Ovary (tissue), 9 donors: ENCODE measurements around the gene C3orf20. TPM values are rescaled to one million over a fixed set of nuclear protein-coding genes. Genes with fewer than 3 reads are reported as not detected.

Experiments
- DNase-seq, 5 donors: peaks; one replicate each; pipeline ENCODE4 v3.0.0-alpha.2; 2019 to 2020
- H3K27ac ChIP-seq, 2 donors: fragments of 200-600 bp; one replicate each; pipeline versions ENCODE4 v1.5.1 to v1.8.0; 2019 to 2022
- H3K27me3 ChIP-seq: fragments of 200-600 bp; one replicate; pipeline ENCODE4 v1.8.0; 2022
- H3K36me3 ChIP-seq: fragments of 200-600 bp; sonication (generic); one replicate; pipeline ENCODE4 v1.5.1; 2019
- H3K4me1 ChIP-seq: one replicate; pipeline ENCODE4 v1.8.1; 2013; ENCODE audit warnings: mild to moderate bottlenecking, moderate library complexity; ENCODE audit not compliant: insufficient read depth
- H3K4me3 ChIP-seq: fragments of 200-600 bp; sonication (generic); one replicate; pipeline ENCODE4 v1.5.1; 2017
- H3K9me3 ChIP-seq, 2 donors: fragments of 200-600 bp in 1 of 2; sonication (generic) in 1 of 2; one replicate each; pipeline versions ENCODE4 v1.5.1 to v1.8.1; 2013 to 2019; ENCODE audit warnings: mild to moderate bottlenecking in 1 of 2, moderate library complexity in 1 of 2
- EP300 ChIP-seq: sonication (generic); formaldehyde crosslinking; IDR thresholded peaks from one replicate; pipeline ENCODE4 v1.6.1; 2017; ENCODE audit warnings: antibody characterized with exemption
- POLR2A ChIP-seq: fragments of 450-650 bp; IDR thresholded peaks from one replicate; pipeline ENCODE4 v1.6.1; 2017; ENCODE audit warnings: antibody characterized with exemption, mild to moderate bottlenecking, moderate library complexity
- WGBS, 3 donors: extraction: QIAGEN DNeasy Blood & Tissue Kit in 1 of 3; methylation state at CpG; one replicate each; pipeline versions ENCODE4 v1.1.5 to v1.1.7; 2013 to 2017; 5-methylcytosine and 5-hydroxymethylcytosine counted together
- intact Hi-C, 4 donors: fragments of 100-400 bp; cut with DNase I; formaldehyde crosslinking; loops; one replicate each; pipeline versions ENCODE4 v1.11.0 to v1.15.1; 2022 to 2023
- polyA plus RNA-seq, 2 donors: library from polyadenylated mRNA; stranded (reverse); fragments of 200-250 nt in 1 of 2; fragments of 350-450 nt in 1 of 2; fragmentation: Illumina TruSeq in 1 of 2; extraction: RNeasy Lipid Tissue Mini Kit (QIAGEN cat#74804) in 1 of 2; gene quantifications; one replicate each; pipeline ENCODE4 v1.2.3, GENCODE V29; 2013 to 2014
- total RNA-seq, 7 donors: library from RNA; depleted of rRNA in 2 of 7; stranded (reverse); fragments of >200 nt in 2 of 7; fragmentation: NEBNext Ultra II Directional in 3 of 7; extraction: Animal tissue kit (Norgen Biotek cat#: 25700) in 3 of 7; gene quantifications; one replicate each; pipeline versions ENCODE4 v1.1.0 to v1.2.4, GENCODE V29; 2016 to 2023
- TF ChIP-seq, protein P1 (sequence below), 3 donors: fragments of 450-650 bp in 2 of 3; fragments of 200-600 bp in 1 of 3; IDR thresholded peaks; one replicate each; pipeline versions ENCODE4 v1.5.1 to v1.8.0; 2016 to 2022; ENCODE audit warnings: antibody characterized with exemption in 3 of 3, mild to moderate bottlenecking in 1 of 3
- donor health status: DM: no; HTN: no; CAD: no; lungs with moderate emphysema.
- donor health status: DM: no; HTN: no; CAD: no.
- donor health status: Bipolar disorder and iron deficiency.
- donor health status: DM: yes; HTN: yes; CAD: no.
- donor health status: DM: no; HTN: no; CAD: no.
- donor health status: DM: yes; HTN: yes; CAD: no.

C3orf20 gene
- total and polyA plus RNA-seq, 9 donors, result 0.08 to 0.17 (median 0.11) TPM; not detected in 3

DNA sequence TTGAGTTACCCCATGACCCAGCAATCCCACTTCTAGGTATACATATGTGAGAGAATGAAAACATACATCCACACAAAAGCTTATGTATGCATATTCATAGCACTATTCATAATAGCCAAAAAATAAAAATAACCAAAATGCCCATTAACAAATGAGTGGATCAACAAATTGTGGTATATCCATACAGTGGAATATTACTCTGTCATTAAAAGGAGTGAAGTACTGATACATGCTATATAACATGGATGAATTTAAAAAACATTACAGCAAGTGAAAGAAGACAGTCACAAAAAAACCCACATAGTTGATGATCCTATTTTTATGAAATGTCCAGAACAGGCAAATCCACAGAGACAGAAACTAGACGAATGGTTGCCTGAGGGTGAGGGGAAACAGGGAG is 5.2 kb downstream of the C3orf20 start:
- Histone ChIP-seq H3K27ac (no peak overlapping the region), H3K27me3 (no peaks in the 10 kb centered on the region), H3K9me3 (no peaks in the 10 kb centered on the region), H3K36me3 (no peaks in the 10 kb centered on the region), H3K4me3 (no peak overlapping the region), H3K4me1 (no peaks in the 10 kb centered on the region)
- WGBS, 3 donors, result 84 to 91% (median 89%) methylated on average over 1 of the region's 1 CpG
- no peak for DNase-seq
- intact Hi-C loops, result no loop called here
- TF ChIP-seq POLR2A (no peak), EP300 (no peak)
- TF ChIP-seq, protein P1, sequence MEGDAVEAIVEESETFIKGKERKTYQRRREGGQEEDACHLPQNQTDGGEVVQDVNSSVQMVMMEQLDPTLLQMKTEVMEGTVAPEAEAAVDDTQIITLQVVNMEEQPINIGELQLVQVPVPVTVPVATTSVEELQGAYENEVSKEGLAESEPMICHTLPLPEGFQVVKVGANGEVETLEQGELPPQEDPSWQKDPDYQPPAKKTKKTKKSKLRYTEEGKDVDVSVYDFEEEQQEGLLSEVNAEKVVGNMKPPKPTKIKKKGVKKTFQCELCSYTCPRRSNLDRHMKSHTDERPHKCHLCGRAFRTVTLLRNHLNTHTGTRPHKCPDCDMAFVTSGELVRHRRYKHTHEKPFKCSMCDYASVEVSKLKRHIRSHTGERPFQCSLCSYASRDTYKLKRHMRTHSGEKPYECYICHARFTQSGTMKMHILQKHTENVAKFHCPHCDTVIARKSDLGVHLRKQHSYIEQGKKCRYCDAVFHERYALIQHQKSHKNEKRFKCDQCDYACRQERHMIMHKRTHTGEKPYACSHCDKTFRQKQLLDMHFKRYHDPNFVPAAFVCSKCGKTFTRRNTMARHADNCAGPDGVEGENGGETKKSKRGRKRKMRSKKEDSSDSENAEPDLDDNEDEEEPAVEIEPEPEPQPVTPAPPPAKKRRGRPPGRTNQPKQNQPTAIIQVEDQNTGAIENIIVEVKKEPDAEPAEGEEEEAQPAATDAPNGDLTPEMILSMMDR (IDR thresholded peaks at IDR 0.05), result no peak

DNA sequence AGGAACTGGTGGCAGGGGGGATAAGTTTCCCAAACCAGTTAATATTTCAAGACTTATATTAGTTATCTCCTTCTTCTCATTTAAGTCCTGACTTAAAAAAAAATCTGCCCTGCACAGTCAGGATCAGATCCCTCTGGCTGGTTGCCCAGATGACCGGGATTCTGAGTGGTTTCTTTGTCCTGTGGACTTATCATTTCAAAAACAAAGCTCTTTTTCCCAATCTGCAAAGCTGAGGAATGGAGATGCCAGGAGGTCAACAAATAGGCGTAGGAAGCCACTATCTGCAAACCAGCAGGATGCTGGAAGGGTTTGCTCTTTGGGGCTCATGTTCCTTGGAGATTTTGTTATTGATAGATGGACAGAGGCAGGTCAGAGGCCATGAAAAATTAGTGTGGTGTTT is 5.8 kb downstream of the C3orf20 start:
- 20 to 39% (median 28%) methylated on average over 2 of the region's 2 CpGs for WGBS, 3 donors
- no peak for TF ChIP-seq EP300
- no peak for TF ChIP-seq POLR2A
- intact Hi-C loops, result no loop called here
- H3K9me3 ChIP-seq, result no peaks in the 10 kb centered on the region
- no peaks in the 10 kb centered on the region for H3K4me1 ChIP-seq
- no peaks in the 10 kb centered on the region for H3K27me3 ChIP-seq
- no peaks in the 10 kb centered on the region for H3K36me3 ChIP-seq
- DNase-seq, result no peak
- H3K27ac ChIP-seq, result no peak overlapping the region
- no peak overlapping the region for H3K4me3 ChIP-seq

DNA sequence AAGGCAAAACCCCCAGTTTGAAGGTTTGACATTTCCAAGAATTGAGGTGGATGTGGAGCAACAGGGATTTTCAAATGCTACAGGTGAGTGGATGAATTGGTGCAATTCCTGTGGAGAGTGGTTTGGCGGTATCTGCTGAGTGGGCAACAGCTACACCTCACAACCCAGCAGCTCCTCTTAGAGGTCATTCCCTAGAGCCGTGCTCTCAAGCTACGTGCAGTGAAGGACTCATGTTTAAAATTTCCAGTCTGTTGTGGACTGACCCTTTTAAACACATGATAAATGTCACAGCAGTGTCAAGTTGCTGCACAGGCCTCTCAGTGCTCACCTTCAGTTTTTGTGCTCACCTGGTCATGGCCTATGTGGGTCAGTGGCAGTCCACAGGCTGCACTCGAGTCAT is 9.5 kb downstream of the C3orf20 start:
- no peak for DNase-seq
- Histone ChIP-seq H3K27ac (no peak overlapping the region), H3K27me3 (no peaks in the 10 kb centered on the region), H3K4me3 (no peak overlapping the region), H3K4me1 (peaks cover 1% of the 10 kb centered on the region), H3K36me3 (no peaks in the 10 kb centered on the region), H3K9me3 (no peaks in the 10 kb centered on the region)
- WGBS, 3 donors, result 95 to 96% (median 95%) methylated on average over 4 of the region's 4 CpGs
- TF ChIP-seq EP300 (no peak), POLR2A (no peak)
- TF ChIP-seq, protein P1 (IDR thresholded peaks at IDR 0.05), result no peak
- intact Hi-C loops, result no loop called here

DNA sequence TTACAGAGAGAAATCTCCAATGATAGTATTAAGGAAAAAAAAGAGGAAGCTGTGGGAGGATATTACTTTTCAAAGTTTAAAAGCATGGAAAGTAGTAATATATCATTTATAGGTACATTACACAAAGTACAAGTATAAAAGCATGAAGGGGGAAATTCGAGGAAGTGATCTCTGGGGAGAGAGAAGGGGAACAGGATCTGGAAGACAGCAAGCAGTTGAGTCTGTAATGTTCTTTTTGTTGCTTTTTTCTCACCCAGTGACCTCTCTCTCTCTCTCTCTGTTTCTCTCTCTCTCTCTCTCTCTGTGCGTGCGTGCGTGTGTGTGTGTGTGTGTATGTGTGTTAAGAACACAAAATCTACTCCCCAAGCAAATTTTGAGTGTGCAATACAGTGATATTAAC is 10.2 kb downstream of the C3orf20 start:
- WGBS, 3 donors, result 48 to 68% (median 49%) methylated on average over 4 of the region's 4 CpGs
- H3K27ac ChIP-seq, result no peak overlapping the region
- H3K27me3 ChIP-seq, result no peaks in the 10 kb centered on the region
- no peaks in the 10 kb centered on the region for H3K36me3 ChIP-seq
- intact Hi-C loops, result no loop called here
- TF ChIP-seq, protein P1 (IDR thresholded peaks at IDR 0.05), result no peak
- H3K9me3 ChIP-seq, result no peaks in the 10 kb centered on the region
- H3K4me1 ChIP-seq, result peaks cover 1% of the 10 kb centered on the region
- DNase-seq, result no peak
- no peak overlapping the region for H3K4me3 ChIP-seq

DNA sequence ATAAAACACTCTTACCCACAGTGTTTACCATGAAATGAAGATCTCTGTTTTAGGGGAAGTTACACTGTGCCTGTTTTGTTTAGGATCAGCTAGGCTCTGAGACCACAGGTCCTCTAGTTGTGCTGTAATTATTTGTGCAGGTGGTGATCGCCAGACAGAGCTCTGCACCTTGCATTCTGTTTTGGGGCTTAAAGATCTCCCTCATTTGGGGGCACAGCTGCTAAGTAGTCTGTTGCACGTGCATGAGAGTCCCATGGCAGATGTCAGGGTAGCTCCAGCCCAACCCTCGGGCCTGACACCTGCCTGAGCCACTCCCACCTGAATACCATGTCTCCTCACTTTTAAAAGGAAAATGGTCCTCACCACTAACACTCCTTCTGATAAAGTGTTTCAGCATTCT is 12.4 kb downstream of the C3orf20 start:
- H3K27ac ChIP-seq, result no peak overlapping the region
- H3K4me3 ChIP-seq, result no peak overlapping the region
- no peaks in the 10 kb centered on the region for H3K36me3 ChIP-seq
- TF ChIP-seq, protein P1 (IDR thresholded peaks at IDR 0.05), result no peak
- TF ChIP-seq EP300 (no peak), POLR2A (no peak)
- intact Hi-C loops, result no loop called here
- 24 to 48% (median 39%) methylated on average over 3 of the region's 3 CpGs for WGBS, 3 donors
- H3K27me3 ChIP-seq, result no peaks in the 10 kb centered on the region
- H3K9me3 ChIP-seq, result no peaks in the 10 kb centered on the region
- peaks cover 1% of the 10 kb centered on the region for H3K4me1 ChIP-seq
- no peak for DNase-seq
